Brain microvascular endothelial cell (primary cell): ENCODE data around the gene PKIB.

Experiments used
- DNase-seq: peaks from one replicate; pipeline ENCODE4 v3.0.0-alpha.2; 2020
- H3K27ac ChIP-seq: fragments of 250-450 bp; sonication (Bioruptor Pico); 2 replicates; pipeline ENCODE4 v1.5.1; 2020; ENCODE audit warnings: mild to moderate bottlenecking, moderate library complexity
- H3K27me3 ChIP-seq: fragments of 250-450 bp; sonication (Bioruptor Pico); replicated peaks from 2 replicates; pipeline ENCODE4 v1.5.1; 2020; ENCODE audit warnings: mild to moderate bottlenecking
- H3K36me3 ChIP-seq: fragments of 250-450 bp; sonication (Bioruptor Pico); replicated peaks from 2 replicates; pipeline ENCODE4 v1.5.1; 2020; ENCODE audit warnings: mild to moderate bottlenecking
- H3K4me3 ChIP-seq: 2 replicates; pipeline ENCODE4 v1.5.1; 2011; ENCODE audit warnings: low read depth, mild to moderate bottlenecking, control low read depth, low read length, moderate library complexity
- in situ Hi-C: cut with HindIII; loops from 2 replicates; pipeline ENCODE4 v1.10.0; 2017; ENCODE audit warnings: low sequenced_read_pairs, low pct_ligation_motif_present
- TF ChIP-seq, protein P1 (sequence below): IDR thresholded peaks from 2 replicates; pipeline ENCODE4 v1.5.1; 2011; ENCODE audit warnings: low read depth, mild to moderate bottlenecking, moderate library complexity, low read length, control low read depth, inconsistent platforms; ENCODE audit errors: missing control alignments

Gene PKIB

DNA sequence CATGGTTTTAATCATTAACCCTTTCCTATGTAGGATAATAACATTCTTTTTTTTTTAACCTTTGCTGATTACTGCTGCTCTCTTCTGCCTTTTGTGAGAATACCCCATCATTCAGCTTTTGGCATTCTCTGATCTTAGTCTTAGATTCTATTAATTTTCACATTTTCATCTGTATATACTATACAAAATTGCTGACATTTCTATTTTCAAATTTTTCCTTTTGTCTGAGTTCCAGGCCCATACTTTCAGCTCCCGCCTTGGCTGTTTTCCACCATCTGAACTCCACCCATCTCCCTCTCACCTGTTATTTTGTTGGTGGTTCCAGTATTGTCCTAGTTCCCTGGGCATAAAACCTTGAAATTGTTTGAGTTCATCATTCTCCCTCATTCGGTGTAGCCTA is 59.2 kb downstream of the PKIB start:
- TF ChIP-seq, protein P1, sequence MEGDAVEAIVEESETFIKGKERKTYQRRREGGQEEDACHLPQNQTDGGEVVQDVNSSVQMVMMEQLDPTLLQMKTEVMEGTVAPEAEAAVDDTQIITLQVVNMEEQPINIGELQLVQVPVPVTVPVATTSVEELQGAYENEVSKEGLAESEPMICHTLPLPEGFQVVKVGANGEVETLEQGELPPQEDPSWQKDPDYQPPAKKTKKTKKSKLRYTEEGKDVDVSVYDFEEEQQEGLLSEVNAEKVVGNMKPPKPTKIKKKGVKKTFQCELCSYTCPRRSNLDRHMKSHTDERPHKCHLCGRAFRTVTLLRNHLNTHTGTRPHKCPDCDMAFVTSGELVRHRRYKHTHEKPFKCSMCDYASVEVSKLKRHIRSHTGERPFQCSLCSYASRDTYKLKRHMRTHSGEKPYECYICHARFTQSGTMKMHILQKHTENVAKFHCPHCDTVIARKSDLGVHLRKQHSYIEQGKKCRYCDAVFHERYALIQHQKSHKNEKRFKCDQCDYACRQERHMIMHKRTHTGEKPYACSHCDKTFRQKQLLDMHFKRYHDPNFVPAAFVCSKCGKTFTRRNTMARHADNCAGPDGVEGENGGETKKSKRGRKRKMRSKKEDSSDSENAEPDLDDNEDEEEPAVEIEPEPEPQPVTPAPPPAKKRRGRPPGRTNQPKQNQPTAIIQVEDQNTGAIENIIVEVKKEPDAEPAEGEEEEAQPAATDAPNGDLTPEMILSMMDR: no peak
- H3K27me3 ChIP-seq: no peaks in the 10 kb centered on the region
- no peak overlapping the region for H3K4me3 ChIP-seq
- no peak overlapping the region for H3K27ac ChIP-seq
- in situ Hi-C loops: no loop called here
- DNase-seq: no peak
- H3K36me3 ChIP-seq: no peaks in the 10 kb centered on the region

DNA sequence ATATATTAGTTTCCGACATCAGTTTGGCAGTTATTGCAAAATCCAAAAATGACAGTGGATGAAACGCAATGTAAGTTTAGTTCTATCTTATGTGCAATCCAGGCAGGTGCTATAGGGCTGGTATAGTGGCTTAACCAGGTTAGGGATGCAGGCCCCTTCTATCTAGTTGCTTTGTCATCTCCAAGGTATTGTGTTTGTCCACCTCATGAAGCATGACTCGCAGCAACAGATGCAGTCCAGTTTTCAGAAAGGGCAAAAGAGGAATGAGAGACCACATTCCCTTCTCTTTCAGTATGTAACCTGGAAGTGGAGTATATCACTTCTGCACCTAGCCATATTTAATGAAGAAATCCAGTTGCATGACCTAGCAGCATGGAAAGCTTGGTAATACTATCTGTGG is 59.7 kb downstream of the PKIB start:
- no peak overlapping the region for H3K27ac ChIP-seq
- no peaks in the 10 kb centered on the region for H3K36me3 ChIP-seq
- no peaks in the 10 kb centered on the region for H3K27me3 ChIP-seq
- in situ Hi-C loops: no loop called here
- H3K4me3 ChIP-seq: no peak overlapping the region
- DNase-seq: no peak
- TF ChIP-seq, protein P1: no peak

DNA sequence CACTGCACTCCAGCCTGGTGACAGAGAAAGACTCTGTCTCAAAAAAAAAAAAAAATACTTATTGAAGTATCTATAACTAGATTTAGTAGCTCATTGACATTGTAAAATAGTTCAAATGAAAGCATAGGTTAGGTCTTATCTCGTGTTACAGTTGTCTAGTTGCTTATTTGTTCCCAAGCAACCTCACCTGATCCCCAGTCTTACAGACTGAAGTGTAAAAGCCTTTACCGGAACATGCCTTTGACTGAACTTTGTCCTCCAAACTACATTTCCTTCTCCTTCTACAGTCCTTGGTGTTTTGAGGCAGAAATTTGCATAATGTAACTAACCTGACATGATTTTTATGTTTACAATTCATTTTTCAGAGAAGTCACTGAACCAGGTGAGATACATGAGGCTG is 61.0 kb downstream of the PKIB start:
- H3K27me3 ChIP-seq: no peaks in the 10 kb centered on the region
- no peak for DNase-seq
- H3K4me3 ChIP-seq: no peak overlapping the region
- in situ Hi-C loops: no loop called here
- TF ChIP-seq, protein P1: no peak
- H3K27ac ChIP-seq: no peak overlapping the region
- no peaks in the 10 kb centered on the region for H3K36me3 ChIP-seq

DNA sequence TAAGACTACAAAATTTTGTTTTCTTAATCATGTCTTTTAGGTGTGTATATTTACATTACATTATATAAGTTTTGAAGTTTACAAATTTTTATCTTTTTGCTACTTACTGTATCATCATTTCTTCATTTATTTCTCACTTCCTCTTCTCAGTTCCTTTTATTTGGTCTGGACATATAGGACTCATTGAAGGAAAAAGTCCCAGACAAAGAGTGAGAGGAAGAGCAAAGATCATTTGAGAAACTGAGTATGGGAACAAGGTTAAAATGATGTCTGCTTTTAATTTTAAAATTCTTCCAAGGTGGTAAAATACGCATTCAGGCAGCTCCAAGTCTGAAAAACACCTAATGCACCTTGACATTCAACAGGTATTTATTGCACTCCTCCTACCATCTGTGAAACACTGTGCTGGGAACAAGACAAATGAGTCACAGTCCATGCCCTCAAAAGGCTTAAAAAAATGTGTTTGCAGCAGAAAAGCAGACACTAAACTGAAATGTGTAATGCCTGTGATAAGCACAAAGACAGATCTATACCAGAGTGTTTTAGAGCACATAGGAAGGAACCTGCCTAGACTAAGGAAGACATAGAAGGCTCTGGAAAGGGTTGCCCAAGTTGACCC is 63.2 kb downstream of the PKIB start:
- Histone ChIP-seq H3K4me3 (no peak overlapping the region), H3K27ac (no peak overlapping the region), H3K36me3 (no peaks in the 10 kb centered on the region), H3K27me3 (no peaks in the 10 kb centered on the region)
- in situ Hi-C loops: no loop called here
- TF ChIP-seq, protein P1: no peak
- no peak for DNase-seq

DNA sequence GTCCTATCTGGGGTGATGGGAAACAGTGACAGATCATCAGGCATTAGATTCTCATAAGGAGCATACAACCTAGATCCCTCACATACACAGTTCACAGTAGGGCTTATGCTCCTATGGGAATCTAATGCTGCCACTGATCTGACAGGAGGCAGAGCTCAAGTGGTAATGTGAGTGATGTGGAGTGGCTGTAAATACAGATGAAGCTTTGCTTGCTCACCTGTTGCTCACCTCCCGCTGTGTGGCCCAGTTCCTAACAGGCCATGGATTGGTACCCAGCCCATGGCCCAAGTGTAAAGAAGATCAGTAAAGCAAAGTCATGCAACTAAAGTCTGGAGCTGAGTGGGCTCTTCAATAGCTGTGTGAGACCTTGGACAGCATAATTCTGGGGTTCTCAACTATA is 65.9 kb downstream of the PKIB start:
- in situ Hi-C loops: no loop called here
- no peak for DNase-seq
- Histone ChIP-seq H3K36me3 (no peaks in the 10 kb centered on the region), H3K27ac (no peak overlapping the region), H3K27me3 (no peaks in the 10 kb centered on the region), H3K4me3 (no peak overlapping the region)
- TF ChIP-seq, protein P1: no peak

DNA sequence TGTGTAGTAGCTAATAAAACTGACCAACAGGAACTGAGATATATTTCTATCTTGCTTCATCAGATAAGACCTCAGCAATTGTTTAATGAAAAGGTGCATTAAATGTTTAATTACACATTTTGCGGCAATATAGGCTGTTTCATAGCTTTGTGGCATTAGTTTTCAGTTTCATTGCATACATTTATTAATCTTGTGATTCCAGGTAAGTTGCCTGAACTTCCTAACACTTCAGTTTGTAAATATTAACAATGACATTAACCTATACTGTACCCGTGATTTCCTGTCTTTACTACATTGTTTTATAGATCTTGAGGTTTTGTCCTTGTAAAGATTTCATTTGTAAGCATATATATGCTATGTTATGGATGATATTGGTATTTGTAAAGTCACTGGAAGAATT is 66.5 kb downstream of the PKIB start:
- TF ChIP-seq, protein P1: no peak
- no peak for DNase-seq
- Histone ChIP-seq H3K27ac (no peak overlapping the region), H3K27me3 (no peaks in the 10 kb centered on the region), H3K4me3 (no peak overlapping the region), H3K36me3 (no peaks in the 10 kb centered on the region)
- in situ Hi-C loops: no loop called here
